ENCODE results near the gene PPP1R7. TPM values are rescaled to one million over a fixed set of nuclear protein-coding genes. Genes with fewer than 3 reads are reported as not detected.

PPP1R7 gene
- total RNA-seq, 1 experiment from 2014 or later: 49.1 TPM

Other genes with a start within 250 kb of the PPP1R7 start
- gene CROCC2, start 244.1 kb upstream of the PPP1R7 start, total RNA-seq (2021): not detected in 3 replicates
- gene SNED1, start 151.8 kb upstream of the PPP1R7 start, total RNA-seq (2021): 2.5 to 3.2 TPM (median 2.7 TPM) in 3 replicates
- gene MTERF4, start 48.2 kb upstream of the PPP1R7 start, total RNA-seq (2021): 22.4 to 25.4 TPM (median 23.3 TPM) in 3 replicates
- 64.7 to 80.9 TPM (median 72.8 TPM) in 3 replicates for gene PASK, start 995 bp upstream of the PPP1R7 start, total RNA-seq (2021)
- 8.0 to 8.8 TPM (median 8.6 TPM) in 3 replicates for gene ANO7, start 38.2 kb downstream of the PPP1R7 start, total RNA-seq (2021)
- 330 to 368 TPM (median 346 TPM) in 3 replicates for gene HDLBP, start 165.2 kb downstream of the PPP1R7 start, total RNA-seq (2021)
- gene SEPTIN2, start 165.5 kb downstream of the PPP1R7 start, total RNA-seq (2021): 347 to 354 TPM (median 353 TPM) in 3 replicates
- 28.2 to 37.8 TPM (median 33.6 TPM) in 3 replicates for gene FARP2, start 205.8 kb downstream of the PPP1R7 start, total RNA-seq (2021)

Data from WTC11 (cell line).